K562 (cell line): Measurements from ENCODE around the gene NELFE. TPM values are rescaled to one million over a fixed set of nuclear protein-coding genes. Genes with fewer than 3 reads are reported as not detected.
A peak's percentile ranks its signal among the peaks of the same experiment; 100 is the strongest.

Source experiments
- ATAC-seq: fragments of 200-7000 bp; cut with Tn5 transposase; 3 replicates; pipeline ENCODE4 v1.9.1; 2020; ENCODE audit warnings: moderate library complexity
- BruUV-seq: library from RNA; stranded (reverse); fragments of 400-500 nt; replicated peaks from 2 replicates; lab custom pipeline; 2021; lab: Mats Ljungman, UMichigan
- CTCF ChIA-PET: fragments of 300-600 bp; formaldehyde crosslinking; extraction: SDS; loops from one replicate; lab custom pipeline; 2021; ENCODE audit warnings: low intra/inter-chr PET ratio; lab: Yijun Ruan, JAX
- POLR2A ChIA-PET: fragments of 300-600, 350-650 bp; sonication (Branson Sonifier 250); formaldehyde crosslinking; extraction: SDS; loops from one replicate; lab custom pipeline; 2021; ENCODE audit warnings: antibody characterized with exemption, inconsistent platforms; lab: Yijun Ruan, JAX
- DNase-seq, 4 experiments: peaks; one replicate each; pipeline versions ENCODE4 v3.0.0 to v3.0.0-alpha.2; 2011 to 2018; ENCODE audit warnings: low spot score in 3 of 4, mixed read lengths in 3 of 4; ENCODE audit errors: extremely low read depth in 1 of 4
- FAIRE-seq: peaks from 2 replicates; lab custom pipeline; 2011; peaks lifted over from hg19 to GRCh38; lab: Jason Lieb, UNC
- H2AFZ ChIP-seq: 2 replicates; pipeline ENCODE4 v1.6.0; 2011; ENCODE audit warnings: low read depth, low read length, control low read depth, inconsistent platforms
- H3K27ac ChIP-seq: fragments of 200-600 bp; 3 replicates; pipeline ENCODE4 v1.8.0; 2011; ENCODE audit warnings: low read depth, mild to moderate bottlenecking, control low read depth, inconsistent platforms, low read length, moderate library complexity, mixed read lengths; ENCODE audit errors: extremely low read depth
- H3K27me3 ChIP-seq, 2 experiments: fragments of 300-600 bp in 1 of 2; 2 replicates in 1 of 2; 3 replicates in 1 of 2; pipeline versions ENCODE4 v1.6.0 to v1.8.0; 2011; ENCODE audit warnings: inconsistent platforms in 2 of 2, low read length in 2 of 2, mild to moderate bottlenecking in 1 of 2, mixed read lengths in 1 of 2, moderate library complexity in 1 of 2; ENCODE audit not compliant: control insufficient read depth in 2 of 2, insufficient read depth in 2 of 2
- H3K36me3 ChIP-seq: fragments of 300-600 bp; 3 replicates; pipeline ENCODE4 v1.8.0; 2011; ENCODE audit warnings: mild to moderate bottlenecking, low read length, inconsistent platforms; ENCODE audit not compliant: control insufficient read depth, insufficient read depth
- H3K4me1 ChIP-seq, 2 experiments: fragments of 200-600 bp in 1 of 2; replicated peaks in 1 of 2; 2 replicates in 1 of 2; 3 replicates in 1 of 2; pipeline versions ENCODE4 v1.5.1 to v1.8.0; 2011; ENCODE audit warnings: inconsistent platforms in 2 of 2, low read length in 2 of 2, mild to moderate bottlenecking in 1 of 2, mixed read lengths in 1 of 2, moderate library complexity in 1 of 2; ENCODE audit not compliant: control insufficient read depth in 2 of 2, insufficient read depth in 2 of 2
- H3K4me2 ChIP-seq: 2 replicates; pipeline ENCODE4 v1.6.1; 2011; ENCODE audit warnings: low read length, control low read depth, inconsistent platforms, mixed read lengths; ENCODE audit not compliant: insufficient read depth
- H3K4me3 ChIP-seq: fragments of 200-600 bp; sonication (generic), shearing (Covaris generic); 2 replicates; pipeline ENCODE4 v1.5.1; 2016; ENCODE audit warnings: control low read depth, inconsistent platforms
- H3K79me2 ChIP-seq: fragments of 200-600 bp; 3 replicates; pipeline ENCODE4 v1.8.0; 2011; ENCODE audit warnings: low read length, inconsistent platforms; ENCODE audit not compliant: control insufficient read depth, insufficient read depth
- H3K9ac ChIP-seq, 2 experiments: 2 replicates each; pipeline versions ENCODE4 v1.6.0 to v1.6.1; 2011; ENCODE audit warnings: low read depth in 2 of 2, low read length in 2 of 2, control low read depth in 1 of 2, inconsistent platforms in 1 of 2, mild to moderate bottlenecking in 1 of 2, mixed read lengths in 1 of 2; ENCODE audit not compliant: insufficient read depth in 1 of 2
- H3K9me1 ChIP-seq: one replicate; pipeline ENCODE4 v1.6.0; 2011; ENCODE audit warnings: inconsistent platforms, mild to moderate bottlenecking, low read length, moderate library complexity; ENCODE audit not compliant: control insufficient read depth, insufficient read depth
- H3K9me3 ChIP-seq: replicated peaks from 2 replicates; pipeline ENCODE4 v1.5.1; 2011; ENCODE audit warnings: low read depth, low read length, inconsistent platforms; ENCODE audit not compliant: control insufficient read depth, insufficient read depth
- H4K20me1 ChIP-seq: replicated peaks from 2 replicates; pipeline ENCODE4 v1.6.1; 2011; ENCODE audit warnings: low read length, inconsistent platforms, mixed read lengths; ENCODE audit not compliant: control insufficient read depth, insufficient read depth
- CC2D1A ChIP-seq: fragments of 450-650 bp; IDR thresholded peaks from 2 replicates; pipeline ENCODE4 v1.6.1; 2017; ENCODE audit warnings: mild to moderate bottlenecking
- COPS2 ChIP-seq: fragments of 450-650 bp; conservative IDR thresholded peaks from 2 replicates; pipeline ENCODE4 v1.6.1; 2016; ENCODE audit warnings: mild to moderate bottlenecking, moderate library complexity
- CREB3 ChIP-seq: fragments of 450-650 bp; conservative IDR thresholded peaks from 2 replicates; pipeline ENCODE4 v1.6.1; 2016; ENCODE audit warnings: missing genetic modification characterization, low read depth, mild to moderate bottlenecking, missing compliant biosample characterization, moderate library complexity
- DLX4 ChIP-seq: fragments of 250-450 bp; sonication (Bioruptor Pico); IDR thresholded peaks from 2 replicates; pipeline ENCODE4 v1.6.1; 2021; ENCODE audit warnings: mild to moderate bottlenecking
- EP300 ChIP-seq: IDR thresholded peaks from 2 replicates; pipeline ENCODE4 v1.6.1; 2012; ENCODE audit warnings: low read length, improper control_type of control experiment
- ETS2 ChIP-seq: IDR thresholded peaks from 2 replicates; pipeline ENCODE4 v1.6.1; 2016; ENCODE audit warnings: borderline replicate concordance, missing genetic modification characterization, mild to moderate bottlenecking, moderate library complexity, missing compliant biosample characterization; ENCODE audit not compliant: poor library complexity, severe bottlenecking
- FOS ChIP-seq: IDR thresholded peaks from 3 replicates; pipeline ENCODE4 v1.6.1; 2011; ENCODE audit not compliant: insufficient read length; ENCODE audit errors: extremely low read depth
- MAZ ChIP-seq, 2 experiments: fragments of 450-650 bp in 1 of 2; sonication (generic) in 1 of 2; formaldehyde crosslinking; IDR thresholded peaks in 1 of 2; conservative IDR thresholded peaks in 1 of 2; 2 replicates each; pipeline versions ENCODE4 v1.4.0 to v1.5.0; 2020; ENCODE audit warnings: mild to moderate bottlenecking in 1 of 2, missing genetic modification reagents in 1 of 2
- MTA2 ChIP-seq: fragments of 450-650 bp; IDR thresholded peaks from 2 replicates; pipeline ENCODE4 v1.6.1; 2016; ENCODE audit warnings: low read depth
- SMARCB1 ChIP-seq: IDR thresholded peaks from 2 replicates; pipeline ENCODE4 v1.6.1; 2011; ENCODE audit warnings: improper control_type of control experiment, low read depth; ENCODE audit not compliant: insufficient read length
- SP1 ChIP-seq: sonication (generic); formaldehyde crosslinking; IDR thresholded peaks from 2 replicates; pipeline ENCODE4 v1.8.1; 2022; ENCODE audit warnings: mild to moderate bottlenecking, missing genetic modification reagents
- SRF ChIP-seq, 2 experiments: fragments of 250-450, 450-650 bp in 1 of 2; sonication (Bioruptor Pico) in 1 of 2; sonication (generic) in 1 of 2; formaldehyde crosslinking; IDR thresholded peaks; 2 replicates each; pipeline versions ENCODE4 v1.5.0 to v1.5.1; 2020 to 2022; ENCODE audit warnings: mild to moderate bottlenecking in 1 of 2, missing genetic modification reagents in 1 of 2
- ZEB2 ChIP-seq: fragments of 450-650 bp; IDR thresholded peaks from 2 replicates; pipeline ENCODE4 v1.6.1; 2016
- ZNF12 ChIP-seq: sonication (generic); formaldehyde crosslinking; IDR thresholded peaks from 2 replicates; pipeline ENCODE4 v1.4.0; 2020; ENCODE audit warnings: mild to moderate bottlenecking, missing genetic modification reagents
- ZNF449 ChIP-seq: fragments of 250-450 bp; sonication (Bioruptor Pico); IDR thresholded peaks from 2 replicates; pipeline ENCODE4 v1.8.0; 2022; ENCODE audit warnings: moderate library complexity, mild to moderate bottlenecking, inconsistent platforms
- ZNF507 ChIP-seq: conservative IDR thresholded peaks from 2 replicates; pipeline ENCODE4 v1.6.1; 2017; ENCODE audit warnings: missing genetic modification characterization, missing compliant biosample characterization
- ZNF76 ChIP-seq: fragments of 250-450 bp; sonication (Bioruptor Pico); IDR thresholded peaks from 2 replicates; pipeline ENCODE4 v1.4.0; 2020; ENCODE audit warnings: mild to moderate bottlenecking, moderate library complexity, borderline replicate concordance
- ZNF785 ChIP-seq: fragments of 250-450 bp; sonication (Bioruptor Pico); IDR thresholded peaks from 2 replicates; pipeline ENCODE4 v1.4.0; 2020; ENCODE audit warnings: mild to moderate bottlenecking
- WGBS: fragments of 100-300 bp; shearing (Covaris generic); methylation state at CpG from one replicate; pipeline ENCODE4 v1.1.6; 2016; ENCODE audit warnings: low coverage, mixed read lengths; ENCODE audit not compliant: insufficient coverage; ENCODE audit errors: missing lambda C conversion rate; 5-methylcytosine and 5-hydroxymethylcytosine counted together
- in situ Hi-C: fragments of 300-500 bp; cut with MboI; formaldehyde crosslinking; loops from 4 replicates; pipeline ENCODE4 v1.15.0; 2018; ENCODE audit warnings: inconsistent platforms, mixed read lengths
- intact Hi-C: fragments of 100-400 bp; cut with micrococcal nuclease; formaldehyde crosslinking; loops from 2 replicates; pipeline ENCODE4 v1.14.2; 2022
- polyA plus RNA-seq, 8 experiments: library from polyadenylated mRNA; depleted of rRNA in 4 of 8; stranded (reverse) in 5 of 8; unstranded in 3 of 8; fragments of >200 nt; fragmentation: Nextera tagmentation in 2 of 8; fragmentation: Illumina TruSeq in 1 of 8; extraction: Ambion mirVana in 2 of 8; extraction: Trizol in 1 of 8; gene quantifications; 2 replicates each; pipeline versions ENCODE4 v1.2.1 to v1.2.3, GENCODE V29; 2011 to 2014; ENCODE audit warnings: inconsistent platforms in 1 of 8, missing spikeins in 1 of 8
- total RNA-seq, 7 experiments: library from RNA; depleted of rRNA in 6 of 7; stranded (reverse); fragments of >200 nt in 6 of 7; fragmentation: Illumina TruSeq in 2 of 7; extraction: Trizol in 2 of 7; gene quantifications; 2 replicates each; pipeline versions ENCODE4 v1.2.1 to v1.2.3, GENCODE V29; 2011 to 2021; ENCODE audit warnings: low replicate concordance in 1 of 7

NELFE gene
- total and polyA plus RNA-seq, 9 of the 15 experiments (the other 6 are each of a cell fraction or from before 2014, with no cell fraction given): 15.2 to 157 (median 91.5) TPM

GRCh38 chr6:31948753-31949413 is 9.9 kb downstream of the NELFE start (continued):
- TF ChIP-seq SRF (CRISPR knock-in tag; IDR thresholded peaks at IDR 0.05): no peak
- peak; percentile 58; the same call in 1 of the 2 replicates for TF ChIP-seq EP300
- no peak for TF ChIP-seq ETS2 (tag)
- peak in 1 of 2 experiments; percentile 28; a peak in 2 of 4 replicates for TF ChIP-seq MAZ (CRISPR knock-in tag; conservative IDR thresholded peaks at IDR 0.05 in 1 of 2, IDR thresholded peaks at IDR 0.05 in 1 of 2)
- peak; percentile 21 for TF ChIP-seq FOS
- 0 out of 2 replicates have a peak, but pooled peaks have one; percentile 15 for TF ChIP-seq CREB3 (tag)
- no peak for TF ChIP-seq SMARCB1

- H3K4me1 ChIP-seq: peaks cover 16 to 24% of the 10 kb centered on the region in 2 experiments
- H3K9me3 ChIP-seq: no peaks in the 10 kb centered on the region
- H2AFZ ChIP-seq: no peak overlapping the region
- in situ Hi-C loops: no loop called here
- peak overlapping the region; percentile 59; the same call in 2 of the 3 replicates for H3K27ac ChIP-seq
- FAIRE-seq (no peak), DNase-seq (no peak), ATAC-seq (no peak)
- 61% methylated on average over 5 of the region's 5 CpGs for WGBS
- ChIA-PET CTCF (no interaction called here), POLR2A (interaction anchor here (1.0 to 2.4 kb wide), 6 partner anchors 8 to 121 kb away, joined by 3 to 16 read pairs (median 4); partner anchors contain the start of genes HSPA1B, NELFE and SKIC2)
- no peaks in the 10 kb centered on the region for H3K79me2 ChIP-seq
- BruUV-seq: no TSS peak
- H3K9me1 ChIP-seq: peaks cover 7% of the 10 kb centered on the region
- H3K9ac ChIP-seq: no peak overlapping the region
- H3K27me3 ChIP-seq: peaks cover 2 to 16% of the 10 kb centered on the region in 2 experiments; a peak in 3 of 5 replicates
- no peaks in the 10 kb centered on the region for H4K20me1 ChIP-seq
- intact Hi-C loops: loop anchor here (5.0 kb wide), 1 partner anchor 46 kb away; the partner anchor contains the start of gene ZBTB12
- peak overlapping the region; percentile 66 for H3K4me2 ChIP-seq
- peaks cover 26% of the 10 kb centered on the region for H3K36me3 ChIP-seq
- H3K4me3 ChIP-seq: no peak overlapping the region
- TF ChIP-seq COPS2 (no peak), DLX4 (CRISPR knock-in tag) (no peak), MTA2 (0 out of 2 replicates have a peak, but pooled peaks have one; percentile 14), ZNF507 (no peak), SP1 (CRISPR knock-in tag) (no peak), ZNF785 (CRISPR knock-in tag) (no peak), ZEB2 (0 out of 2 replicates have a peak, but pooled peaks have one; percentile 4), ZNF76 (no peak), ZNF12 (no peak), ZNF449 (CRISPR knock-in tag) (no peak), CC2D1A (no peak)
Observed at GRCh38 chr6:31948306-31948705, 10.5 kb downstream of the NELFE start.
